GF-D8 (cell line): ENCODE results near the gene THADA.
A peak's percentile ranks its signal among the peaks of the same experiment; 100 is the strongest.

Source experiments
- DNase-seq: peaks from one replicate; lab custom pipeline; 2025; lab: John Stamatoyannopoulos, UW

Gene THADA

DNA sequence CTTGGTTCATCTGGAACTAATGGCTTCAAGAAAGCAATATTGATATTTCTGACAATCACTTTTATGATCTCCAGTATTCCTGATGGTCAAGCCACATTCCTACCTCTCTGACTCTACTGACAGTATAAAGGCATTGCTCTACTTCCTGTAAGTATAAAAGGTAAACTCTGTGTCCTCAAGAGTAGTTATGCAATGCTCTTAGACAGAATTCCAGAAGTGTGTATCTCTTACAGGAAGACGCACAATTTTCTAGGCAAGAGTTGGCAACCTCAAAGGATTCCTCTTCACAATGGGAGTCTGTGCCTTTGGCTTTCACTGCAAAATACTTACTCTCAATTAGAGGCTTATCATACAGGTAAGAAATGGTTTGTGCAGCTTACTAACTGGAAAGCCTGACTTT is 100.1 kb downstream of the THADA start:
- DNase-seq = no peak

DNA sequence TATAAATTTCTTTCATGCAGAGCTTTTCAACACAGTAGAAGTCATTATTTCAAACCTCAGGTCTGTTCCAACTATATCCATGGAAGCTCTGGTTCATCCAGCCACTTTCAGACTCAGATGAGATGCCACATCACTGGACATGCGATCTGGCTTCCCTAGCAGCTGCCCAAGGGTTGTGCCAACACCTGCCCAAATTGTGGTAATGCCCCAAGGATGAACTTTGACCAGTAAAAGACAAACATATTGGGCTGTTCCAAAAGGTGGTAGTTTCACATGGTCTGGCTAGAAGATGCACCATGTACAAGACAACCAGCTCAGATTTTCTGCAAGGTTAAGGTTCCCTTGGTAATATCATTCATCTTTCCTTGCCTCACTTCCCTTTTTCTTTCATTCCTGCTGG is 101.9 kb downstream of the THADA start:
- no peak for DNase-seq

DNA sequence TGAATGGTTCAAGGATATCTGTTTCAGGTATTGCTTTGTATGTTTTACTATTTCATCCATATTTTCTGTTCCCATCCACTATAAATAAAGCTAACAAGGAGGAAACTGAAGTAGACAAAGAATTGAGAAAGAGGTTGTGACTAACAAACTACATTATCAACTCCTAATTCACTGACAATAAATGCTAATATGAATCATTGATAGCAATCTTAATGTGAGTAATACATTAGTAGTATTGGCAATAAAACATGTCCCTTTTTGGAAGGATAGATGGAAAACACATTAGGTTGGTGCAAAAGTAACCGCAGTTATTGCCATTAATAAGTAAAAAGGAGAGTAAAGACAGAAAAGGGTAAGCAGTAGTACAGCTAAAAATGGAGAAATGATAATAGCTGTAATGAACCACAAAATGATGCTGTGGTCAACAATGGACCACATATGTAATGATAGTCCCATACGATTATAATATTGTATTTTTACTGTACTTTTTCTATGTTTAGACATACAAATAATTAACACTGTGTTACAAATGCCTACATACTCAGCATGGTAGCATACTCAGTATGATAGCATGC is 104.7 kb downstream of the THADA start:
- DNase-seq = no peak

DNA sequence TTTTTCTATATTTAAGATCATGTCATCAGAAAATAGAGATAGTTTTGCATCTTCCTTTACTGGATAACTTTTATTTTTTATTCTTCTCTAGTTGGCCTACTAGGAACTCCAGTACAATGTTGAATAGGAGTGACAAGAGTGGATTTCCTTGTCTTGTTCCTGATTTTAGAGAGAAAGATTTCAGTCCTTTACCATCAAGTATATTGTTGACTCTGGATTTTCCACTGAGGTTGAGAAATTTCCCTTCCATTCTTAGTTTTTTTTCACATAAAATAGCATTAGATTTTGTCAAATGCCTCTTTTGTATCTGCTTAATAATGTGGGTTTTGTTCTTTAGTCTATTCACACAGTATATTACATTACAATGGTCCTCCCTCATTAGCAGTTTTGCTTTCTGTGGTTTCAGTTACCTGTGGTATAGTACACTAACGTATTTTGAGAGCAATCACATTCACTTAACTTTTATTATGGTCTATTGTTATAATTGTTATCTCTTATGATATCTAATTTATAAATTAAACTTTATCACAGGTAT is 105.5 kb downstream of the THADA start:
- DNase-seq = no peak

DNA sequence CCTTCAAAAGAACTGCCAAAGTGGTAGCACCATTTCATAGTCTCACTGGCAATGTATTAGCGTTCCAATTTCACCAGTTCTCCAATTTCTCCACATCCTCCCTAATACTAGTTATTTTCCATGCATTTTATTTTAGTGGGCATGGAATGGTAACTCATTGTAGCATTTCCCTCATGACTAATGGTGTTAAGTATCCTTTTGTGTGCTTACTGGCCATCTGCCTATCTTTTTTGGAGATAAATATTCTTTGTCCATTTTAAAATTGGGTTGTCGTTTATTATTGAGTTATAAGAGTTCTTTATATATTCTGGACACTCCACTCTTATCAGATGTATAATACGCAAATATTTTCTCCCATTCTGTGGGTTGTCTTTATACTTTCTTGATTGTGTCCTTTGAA is 107.1 kb downstream of the THADA start:
- no peak for DNase-seq

DNA sequence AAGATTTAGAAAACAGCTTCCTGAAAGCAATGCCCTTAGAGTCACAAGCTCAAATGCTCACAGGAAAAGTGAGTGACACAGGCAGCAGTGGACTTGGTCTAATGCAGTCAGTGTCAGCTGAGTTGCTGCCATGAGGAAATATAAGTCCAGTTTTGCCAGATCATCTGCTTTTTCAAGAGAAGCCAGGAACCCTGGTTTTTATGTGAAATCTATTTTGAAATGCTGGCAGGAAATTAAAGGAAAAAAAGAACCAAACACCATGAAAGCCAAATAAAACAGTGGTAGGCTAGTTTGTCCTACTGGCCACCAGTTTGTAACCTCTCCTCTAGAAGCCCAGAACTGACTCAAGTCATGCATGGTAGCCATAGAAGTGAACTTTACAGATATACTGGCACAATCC is 109.2 kb downstream of the THADA start:
- no peak for DNase-seq

DNA sequence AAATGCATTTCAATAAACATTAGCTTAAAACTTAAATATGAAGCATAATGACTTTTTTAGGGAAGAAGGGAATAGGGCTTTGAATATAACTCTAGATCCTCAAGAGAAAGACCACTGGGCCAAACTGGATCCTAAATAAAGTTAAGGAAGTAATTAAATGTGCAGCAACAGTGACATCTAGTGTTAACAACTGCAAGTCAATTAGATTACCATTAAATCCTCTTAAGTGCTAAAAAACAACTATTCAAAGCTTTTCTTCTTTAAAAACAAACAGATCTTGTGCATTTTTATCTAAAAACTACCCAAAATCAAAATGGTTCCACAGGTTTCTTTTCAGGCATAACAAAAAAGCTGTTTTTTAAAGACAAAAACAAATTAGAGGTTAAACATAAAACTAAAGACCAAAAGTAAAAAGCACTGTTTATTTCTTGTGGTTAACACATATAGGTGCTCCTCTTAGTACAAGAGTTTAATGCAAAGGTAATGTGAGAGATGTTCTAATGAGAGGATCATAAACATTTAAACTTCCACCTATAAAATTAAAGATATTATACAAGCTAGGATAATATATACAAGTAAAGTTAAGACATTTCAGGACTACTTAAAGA is 111.4 kb downstream of the THADA start:
- peak; percentile 76 for DNase-seq

DNA sequence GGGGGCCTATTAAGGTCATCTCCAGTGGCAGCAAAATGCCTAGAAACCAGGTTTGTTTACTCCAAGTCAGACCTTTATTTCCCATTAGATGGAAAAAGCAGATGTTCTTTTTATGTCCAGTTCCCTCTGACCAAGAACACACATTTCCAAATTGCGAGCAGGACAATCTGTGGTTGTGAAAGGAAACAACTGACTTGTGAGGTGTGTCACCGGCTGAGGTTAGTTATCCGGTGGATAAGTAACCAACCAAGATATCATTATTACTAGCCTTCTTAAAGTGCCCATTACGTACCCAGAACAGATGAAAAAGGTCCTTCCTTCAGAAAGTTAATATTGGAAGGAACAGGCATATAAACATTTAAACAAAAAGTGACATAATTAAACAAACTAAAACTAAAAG is 112.9 kb downstream of the THADA start:
- no peak for DNase-seq

DNA sequence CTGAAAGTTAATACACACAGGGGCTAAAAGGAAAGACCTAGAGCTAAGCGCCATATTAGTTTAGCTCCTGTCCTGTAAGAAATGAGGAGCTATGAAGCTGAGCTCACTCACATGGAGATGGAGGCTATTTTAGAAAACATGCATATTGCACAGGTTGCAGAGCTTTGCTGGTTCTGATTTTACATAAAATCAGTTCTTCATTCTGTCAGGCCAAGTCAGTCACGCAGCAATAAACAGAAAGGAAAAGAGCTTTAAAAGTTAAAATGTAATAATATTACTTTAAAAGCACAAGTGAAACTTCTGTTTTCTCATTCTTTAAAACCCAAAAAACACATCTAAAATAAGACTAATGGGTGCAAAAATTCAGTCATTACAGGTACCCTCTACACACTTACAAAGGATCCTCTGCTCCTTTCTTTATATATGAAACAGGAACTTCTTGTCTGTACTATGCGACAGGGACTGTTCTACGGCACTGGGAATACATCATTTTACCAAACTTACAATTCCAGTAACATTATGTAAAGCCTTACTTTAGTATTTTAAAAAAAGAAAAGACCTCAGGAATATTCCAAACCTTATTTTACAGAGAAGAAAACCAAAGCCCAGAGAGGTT is 113.8 kb downstream of the THADA start:
- DNase-seq = no peak

DNA sequence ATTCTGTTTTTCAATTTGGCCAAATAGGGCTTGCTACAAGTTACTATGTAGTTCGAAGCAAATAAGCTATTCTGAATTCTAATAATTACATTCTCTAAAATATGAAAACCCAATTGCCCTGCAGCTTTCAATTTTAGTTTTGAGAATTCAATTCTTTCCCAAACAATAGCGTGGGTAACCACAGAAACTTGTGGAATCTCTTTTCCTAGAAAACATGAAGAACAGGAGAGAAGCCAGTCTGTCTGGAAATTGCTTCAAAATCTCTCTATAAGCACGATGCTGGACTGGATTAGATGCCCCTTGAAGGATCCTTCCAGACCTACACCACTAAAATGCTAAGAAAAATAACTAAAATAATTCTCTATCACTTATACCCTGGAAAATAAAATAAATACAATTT is 115.0 kb downstream of the THADA start:
- no peak for DNase-seq

DNA sequence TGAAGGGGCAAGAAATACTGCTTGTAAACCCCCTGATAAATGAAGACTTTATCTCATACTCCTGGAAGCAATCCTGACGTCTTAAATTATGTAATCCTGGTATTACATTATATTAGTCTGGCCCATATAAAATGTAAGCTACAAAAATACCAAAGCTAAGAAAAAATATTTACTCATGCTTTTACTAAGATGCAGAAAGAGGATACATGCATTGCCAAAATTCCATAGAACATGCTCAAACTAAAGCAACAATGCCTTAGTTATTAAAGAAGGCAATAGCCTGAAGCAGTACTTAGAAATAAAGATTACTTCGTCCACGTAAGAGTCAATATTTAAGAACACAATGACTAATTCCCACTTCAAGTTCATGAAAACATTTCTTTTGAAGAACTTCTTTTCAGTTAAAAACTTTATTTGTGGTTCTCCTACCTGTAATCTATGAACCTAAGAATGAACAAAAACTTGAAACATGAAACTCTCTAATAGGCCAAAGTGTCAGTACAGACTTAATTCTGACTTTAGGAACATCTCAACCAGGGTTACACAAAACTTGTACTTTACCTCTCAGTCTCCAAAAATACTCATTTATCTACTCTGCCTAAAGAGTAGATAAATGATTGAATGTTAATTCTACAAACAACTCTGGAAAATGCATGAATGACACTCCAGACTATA is 117.3 kb downstream of the THADA start:
- DNase-seq = no peak

DNA sequence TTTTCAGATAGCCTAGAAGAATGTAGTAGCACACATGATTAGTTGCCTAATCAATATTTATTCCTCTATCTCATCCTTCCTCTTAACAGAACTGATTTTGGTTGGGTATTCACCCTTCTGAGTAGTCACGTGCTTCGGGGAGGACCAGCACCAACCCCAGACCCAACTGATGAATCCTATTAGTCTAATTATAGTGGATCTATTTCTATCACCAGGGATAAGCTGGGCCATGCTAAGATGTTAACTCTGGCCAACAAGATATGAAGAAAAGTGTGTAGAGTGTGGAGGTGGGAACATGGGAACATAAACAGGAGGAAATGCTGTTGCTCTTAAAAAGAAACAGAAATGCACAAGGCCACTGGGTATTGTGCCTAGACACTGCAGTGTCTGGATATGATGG is 119.9 kb downstream of the THADA start:
- no peak for DNase-seq

DNA sequence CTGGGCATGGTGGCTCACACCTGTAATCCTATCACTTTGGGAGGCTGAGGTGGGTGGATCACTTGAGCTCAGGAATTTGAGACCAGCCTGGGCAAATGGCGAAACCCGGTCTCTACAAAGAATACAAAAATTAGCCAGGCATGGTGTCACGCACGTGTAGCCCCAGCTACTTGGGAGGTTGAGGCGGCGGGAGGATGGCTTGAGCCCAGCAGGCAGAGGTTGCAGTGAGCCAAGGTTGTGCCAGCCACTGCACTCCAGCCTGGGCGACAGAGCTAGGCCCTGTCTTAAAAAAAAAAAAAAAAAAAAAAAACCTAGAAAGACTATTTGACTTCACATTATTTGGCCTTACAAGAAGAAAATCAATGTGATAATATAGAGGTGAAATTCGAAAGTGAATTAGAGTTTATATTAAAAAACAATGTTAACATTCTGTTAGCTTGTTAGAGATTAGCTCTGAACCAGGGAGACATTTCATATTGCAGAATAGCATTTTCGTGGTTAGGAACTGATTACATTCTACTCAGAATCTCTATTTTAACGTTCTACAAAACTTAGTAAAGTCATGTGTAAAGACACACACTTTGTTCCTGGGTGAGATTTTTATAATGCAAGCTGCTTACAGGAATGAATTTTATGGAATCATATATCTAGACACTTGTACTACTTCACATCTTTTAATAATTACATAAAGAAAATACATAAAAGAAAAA is 120.5 kb downstream of the THADA start:
- DNase-seq = no peak

DNA sequence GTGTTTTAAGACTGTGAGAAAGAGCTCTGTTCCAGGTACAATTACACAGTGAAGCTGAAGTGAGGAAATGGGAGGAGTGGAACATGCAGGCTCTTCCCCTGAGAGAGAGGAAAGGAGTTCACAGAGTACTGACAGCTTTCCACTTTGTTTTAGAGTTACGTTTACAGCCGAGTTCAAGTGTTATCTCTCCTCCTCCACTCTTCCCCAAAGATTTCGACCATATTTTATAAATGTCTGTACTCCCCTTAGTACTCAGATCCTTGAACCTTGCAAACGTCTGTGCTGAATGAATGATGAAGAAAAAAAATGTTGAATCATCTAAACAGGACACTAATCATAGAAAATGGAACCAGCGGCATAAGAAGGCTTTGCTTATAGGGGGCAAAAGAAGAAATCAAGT is 121.6 kb downstream of the THADA start:
- no peak for DNase-seq

DNA sequence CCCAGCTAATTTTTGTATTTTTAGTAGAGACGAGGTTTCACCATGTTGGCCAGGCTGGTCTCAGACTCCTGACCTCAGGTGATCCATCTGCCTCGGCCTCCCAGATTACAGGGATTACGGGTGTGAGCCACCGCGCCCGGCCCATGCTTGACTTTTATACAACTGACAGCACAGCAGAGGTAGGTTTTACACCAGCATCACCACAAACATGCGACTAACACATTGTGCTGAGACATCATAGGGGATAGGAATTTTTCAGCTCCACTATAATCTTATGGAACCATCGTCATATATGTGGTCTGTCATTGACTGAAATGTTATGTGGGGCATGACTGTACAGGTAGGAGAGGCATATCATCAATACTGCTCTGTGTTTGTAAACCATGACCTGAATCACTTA is 122.1 kb downstream of the THADA start:
- DNase-seq = no peak

DNA sequence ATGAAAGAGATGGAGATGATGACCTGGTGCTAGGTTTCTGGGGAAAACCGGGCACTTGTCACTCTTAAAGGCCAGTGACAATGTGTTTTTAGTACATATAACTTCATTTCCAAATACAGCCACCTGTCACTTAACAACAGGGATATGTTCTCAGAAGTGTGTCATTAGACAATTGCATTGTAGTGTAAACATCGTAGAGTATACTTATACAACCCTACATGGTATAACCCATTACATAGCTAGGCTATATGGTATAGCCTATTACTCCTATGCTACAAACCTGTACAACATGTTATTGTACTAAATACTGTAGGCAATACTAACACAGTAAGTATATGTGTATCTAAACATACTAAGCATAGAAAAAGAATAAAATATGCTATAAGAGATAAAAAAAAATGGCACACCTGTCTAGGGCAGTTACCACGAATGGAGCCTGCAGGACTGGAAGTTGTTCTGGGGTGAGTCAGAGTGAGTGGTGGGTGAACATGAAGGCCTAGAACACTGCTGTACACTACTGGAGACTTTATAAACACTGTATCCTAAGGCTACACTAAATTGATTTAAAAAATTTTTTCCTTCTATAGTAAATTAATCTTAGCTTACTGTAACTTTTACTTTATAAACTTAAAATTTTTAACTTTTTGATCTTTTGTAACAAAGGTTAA is 123.2 kb downstream of the THADA start:
- no peak for DNase-seq

DNA sequence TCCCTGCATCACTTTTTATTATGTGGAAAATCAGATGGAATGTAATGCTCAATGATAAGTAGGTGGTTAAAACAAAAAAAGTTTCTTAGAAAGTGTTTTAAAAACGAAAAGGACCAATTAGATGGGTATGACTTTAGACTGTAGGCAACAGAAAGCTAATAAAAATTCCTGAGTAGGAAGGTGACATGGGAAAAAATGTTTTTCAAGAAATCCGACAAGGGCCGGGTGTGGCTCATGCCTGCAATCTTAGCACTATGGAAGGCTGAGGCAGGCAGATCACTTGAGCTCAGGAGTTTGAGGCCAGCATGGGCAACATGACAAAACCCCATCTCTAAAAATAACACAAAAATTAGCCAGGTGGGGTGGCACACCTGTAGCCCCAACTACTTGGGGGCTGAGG is 126.1 kb downstream of the THADA start:
- DNase-seq = no peak

DNA sequence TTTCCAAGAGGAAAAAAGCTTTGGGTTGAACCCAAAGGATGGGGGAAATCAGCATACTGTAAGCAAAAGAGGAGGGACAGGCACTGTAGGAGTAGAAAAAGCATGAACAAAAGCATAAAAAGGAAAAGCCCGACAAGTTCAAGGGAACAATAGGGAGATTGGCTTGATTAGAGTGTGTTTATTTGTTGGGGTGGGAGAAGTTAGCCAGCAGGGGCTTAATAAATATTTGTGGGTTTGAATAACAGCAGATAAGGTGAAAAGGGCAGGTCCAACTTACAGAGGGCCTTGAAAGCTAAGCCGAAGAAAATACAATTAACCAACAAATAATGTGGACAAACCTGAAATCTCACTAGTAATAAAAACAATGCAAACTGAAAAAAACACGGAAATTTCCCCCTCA is 126.7 kb downstream of the THADA start:
- DNase-seq = no peak

DNA sequence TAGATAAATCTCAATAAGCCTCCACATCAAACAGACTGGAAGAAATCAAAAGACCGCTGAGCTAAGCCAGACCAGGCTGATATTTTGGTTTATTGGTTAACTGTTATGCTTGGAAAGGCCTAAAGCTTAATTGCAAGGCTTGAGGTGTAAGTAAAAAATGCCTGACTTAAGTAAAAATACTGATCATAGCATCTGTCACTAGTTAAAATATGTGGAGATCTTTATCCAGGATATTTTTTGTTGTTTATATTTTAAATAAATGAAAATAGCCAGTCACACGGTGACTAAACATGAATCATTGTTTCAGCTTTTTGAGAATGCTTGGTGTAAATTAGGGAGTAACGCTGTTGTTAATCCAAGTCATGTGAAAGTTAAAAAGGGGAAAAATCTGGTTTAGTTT is 127.9 kb downstream of the THADA start:
- no peak for DNase-seq

DNA sequence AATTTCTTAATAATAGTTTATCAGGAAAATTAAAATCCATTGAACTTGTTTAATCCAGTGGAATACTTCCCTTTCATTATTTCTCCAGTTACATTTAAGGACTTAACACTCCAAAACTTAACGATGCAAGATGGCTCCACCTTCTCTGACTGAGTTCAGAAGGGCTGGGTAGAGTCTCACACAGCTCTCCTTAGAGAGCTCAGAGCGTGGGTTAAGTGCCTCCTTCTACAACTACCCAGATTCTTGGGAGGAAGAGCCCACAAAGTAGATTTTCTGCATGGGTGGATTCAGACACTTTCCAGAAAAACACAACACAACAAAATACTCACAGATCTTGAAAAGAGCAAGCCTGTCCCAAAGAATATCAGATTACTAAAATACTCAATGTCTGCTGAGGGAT is 130.6 kb downstream of the THADA start:
- no peak for DNase-seq

DNA sequence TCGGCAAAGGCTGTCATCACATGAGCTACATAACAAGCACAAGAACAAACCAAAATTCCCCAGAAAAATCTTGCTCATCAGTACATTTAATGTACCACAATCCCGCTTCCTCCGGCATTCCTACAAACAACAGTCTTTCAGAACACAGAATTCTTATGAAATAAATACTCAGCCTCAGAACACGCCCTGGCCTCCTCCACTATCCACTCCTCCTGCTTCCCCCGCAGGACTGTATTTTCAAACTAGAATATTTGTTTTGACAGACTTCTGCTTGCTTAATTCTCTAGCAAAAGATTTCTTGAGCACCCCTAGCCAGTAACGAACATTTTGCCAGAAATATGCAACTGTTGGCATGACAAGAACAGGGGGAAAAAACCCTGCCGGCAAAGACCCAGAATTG is 131.2 kb downstream of the THADA start:
- DNase-seq = no peak
